ENCODE measurements around the gene SUZ12.
"Not testable (repeated sequence)": the region's sequence is repeated elsewhere in the genome, so short reads cannot be mapped to it uniquely, and the experiment has no call there.

The SUZ12 gene

DNA sequence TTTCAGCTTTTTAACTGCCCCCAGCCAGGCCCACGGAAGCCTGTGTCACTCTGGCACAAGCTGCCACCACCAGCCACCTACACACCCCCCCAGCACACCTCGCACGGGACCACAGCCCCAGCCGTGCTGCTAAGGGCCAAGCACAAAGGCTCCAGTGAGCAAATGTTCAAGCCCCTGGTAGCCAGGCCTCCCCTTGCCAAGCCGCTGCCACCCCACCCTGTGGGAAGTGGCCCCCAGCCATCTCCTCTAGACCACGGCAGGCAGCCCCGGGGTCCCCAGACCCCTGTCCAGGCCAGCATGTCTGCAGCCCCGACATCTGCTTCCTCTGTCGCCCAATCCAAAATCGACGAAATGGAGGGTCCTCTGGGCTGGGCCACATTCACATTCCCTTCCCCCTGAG, 105.5 kb downstream of the SUZ12 start:
- DNase-seq, result not testable (repeated sequence)

DNA sequence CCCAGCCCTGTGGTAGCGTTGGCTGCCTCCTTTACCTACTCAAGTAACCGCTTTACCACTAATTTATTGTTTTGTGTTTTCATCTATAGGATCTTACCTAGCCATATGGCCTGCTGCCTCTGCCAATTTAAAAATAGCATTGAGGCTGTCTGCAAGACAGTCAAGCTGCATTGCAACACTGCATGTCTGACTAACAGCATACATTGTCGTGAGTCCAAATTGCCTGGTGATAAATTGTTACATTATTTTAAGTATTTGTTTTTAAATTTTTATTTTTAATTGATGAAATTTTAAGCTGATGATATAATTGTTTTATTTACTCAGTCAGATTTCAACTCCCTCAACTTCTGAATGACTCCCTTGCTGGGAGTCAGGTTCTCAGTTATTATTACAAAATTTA, 108.8 kb downstream of the SUZ12 start:
- not testable (repeated sequence) for DNase-seq

DNA sequence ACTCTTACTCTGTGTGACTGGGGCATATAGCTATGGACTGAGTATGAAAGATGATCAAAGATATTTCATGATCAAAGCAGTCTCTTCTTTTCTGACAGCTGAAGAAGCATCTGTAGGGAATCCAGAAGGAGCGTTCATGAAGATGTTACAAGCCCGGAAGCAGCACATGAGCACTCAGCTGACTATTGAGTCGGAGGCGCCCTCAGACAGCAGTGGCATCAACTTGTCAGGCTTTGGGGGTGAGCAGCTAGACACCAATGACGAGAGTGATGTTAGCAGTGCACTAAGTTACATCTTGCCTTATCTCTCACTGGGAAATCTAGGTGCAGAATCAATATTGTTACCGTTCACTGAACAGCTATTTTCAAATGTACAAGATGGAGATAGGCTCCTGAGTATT, 110.9 kb downstream of the SUZ12 start:
- DNase-seq, result not testable (repeated sequence)
